Endodermal cell (in vitro differentiated cells): ENCODE results near the gene LRRC3. TPM values are rescaled to one million over a fixed set of nuclear protein-coding genes. Genes with fewer than 3 reads are reported as not detected.

Experiments used
- DNase-seq: peaks from one replicate; pipeline ENCODE4 v3.0.0-alpha.2; 2017
- H3K27ac ChIP-seq: 2 replicates; pipeline ENCODE4 v1.5.1; 2013; ENCODE audit warnings: mild to moderate bottlenecking, low read depth, low read length, moderate library complexity
- H3K27me3 ChIP-seq: 2 replicates; pipeline ENCODE4 v1.6.1; 2013; ENCODE audit warnings: mild to moderate bottlenecking, low read length, moderate library complexity; ENCODE audit not compliant: insufficient read depth, control insufficient read depth, poor library complexity, severe bottlenecking
- H3K36me3 ChIP-seq: 2 replicates; pipeline ENCODE4 v1.7.0; 2013; ENCODE audit warnings: mild to moderate bottlenecking, low read length, moderate library complexity; ENCODE audit not compliant: control insufficient read depth, insufficient read depth
- H3K4me1 ChIP-seq: one replicate; pipeline ENCODE4 v1.7.0; 2013; ENCODE audit warnings: low read length; ENCODE audit not compliant: control insufficient read depth, insufficient read depth
- H3K4me3 ChIP-seq: 2 replicates; pipeline ENCODE4 v1.5.1; 2013; ENCODE audit warnings: mild to moderate bottlenecking, low read length, moderate library complexity
- H3K9ac ChIP-seq: 2 replicates; pipeline ENCODE4 v1.6.1; 2013; ENCODE audit warnings: mild to moderate bottlenecking, low read length, moderate library complexity; ENCODE audit not compliant: poor library complexity, severe bottlenecking; ENCODE audit errors: extremely low read depth
- H3K9me3 ChIP-seq: 2 replicates; pipeline ENCODE4 v1.6.1; 2013; ENCODE audit warnings: mild to moderate bottlenecking, low read length, moderate library complexity; ENCODE audit not compliant: control insufficient read depth
- H3K27ac Mint-ChIP-seq: 2 replicates; pipeline ENCODE4 v1.8.0; 2020; ENCODE audit warnings: mixed read lengths
- H3K27me3 Mint-ChIP-seq: 2 replicates; pipeline ENCODE4 v1.8.0; 2021; ENCODE audit warnings: mild to moderate bottlenecking, mixed read lengths; ENCODE audit not compliant: insufficient read depth
- H3K36me3 Mint-ChIP-seq: 2 replicates; pipeline ENCODE4 v1.8.0; 2020; ENCODE audit warnings: low read depth, mixed read lengths
- H3K4me1 Mint-ChIP-seq: 2 replicates; pipeline ENCODE4 v1.8.0; 2020; ENCODE audit warnings: mixed read lengths
- H3K4me3 Mint-ChIP-seq: 2 replicates; pipeline ENCODE4 v1.8.0; 2020; ENCODE audit warnings: mild to moderate bottlenecking, moderate library complexity, mixed read lengths
- H3K9me3 Mint-ChIP-seq: 2 replicates; pipeline ENCODE4 v1.8.0; 2020; ENCODE audit warnings: mild to moderate bottlenecking, mixed read lengths
- CTCF ChIP-seq: fragments of 200-600 bp; sonication (generic); conservative IDR thresholded peaks from 2 replicates; pipeline ENCODE4 v1.5.0; 2021; ENCODE audit warnings: antibody characterized with exemption, mild to moderate bottlenecking
- WGBS, 2 experiments: methylation state at CpG; one replicate each; pipeline versions ENCODE4 v1.1.5 to v1.1.7; 2013; ENCODE audit warnings: missing lambda C conversion rate in 2 of 2, mixed read lengths in 1 of 2; ENCODE audit not compliant: insufficient coverage in 1 of 2, insufficient read length in 1 of 2; 5-methylcytosine and 5-hydroxymethylcytosine counted together
- total RNA-seq, 2 donors: library from RNA; stranded (reverse); fragmentation: NEBNext Ultra II Directional in 1 of 2; extraction: Animal tissue kit (Norgen Biotek cat#: 25700) in 1 of 2; gene quantifications; 2 replicates in 1 of 2; 3 replicates in 1 of 2; pipeline ENCODE4 v1.2.1, GENCODE V29; 2021

The LRRC3 gene
- total RNA-seq, 2 donors from 2014 or later, result 14.1 to 16.5 TPM

DNA sequence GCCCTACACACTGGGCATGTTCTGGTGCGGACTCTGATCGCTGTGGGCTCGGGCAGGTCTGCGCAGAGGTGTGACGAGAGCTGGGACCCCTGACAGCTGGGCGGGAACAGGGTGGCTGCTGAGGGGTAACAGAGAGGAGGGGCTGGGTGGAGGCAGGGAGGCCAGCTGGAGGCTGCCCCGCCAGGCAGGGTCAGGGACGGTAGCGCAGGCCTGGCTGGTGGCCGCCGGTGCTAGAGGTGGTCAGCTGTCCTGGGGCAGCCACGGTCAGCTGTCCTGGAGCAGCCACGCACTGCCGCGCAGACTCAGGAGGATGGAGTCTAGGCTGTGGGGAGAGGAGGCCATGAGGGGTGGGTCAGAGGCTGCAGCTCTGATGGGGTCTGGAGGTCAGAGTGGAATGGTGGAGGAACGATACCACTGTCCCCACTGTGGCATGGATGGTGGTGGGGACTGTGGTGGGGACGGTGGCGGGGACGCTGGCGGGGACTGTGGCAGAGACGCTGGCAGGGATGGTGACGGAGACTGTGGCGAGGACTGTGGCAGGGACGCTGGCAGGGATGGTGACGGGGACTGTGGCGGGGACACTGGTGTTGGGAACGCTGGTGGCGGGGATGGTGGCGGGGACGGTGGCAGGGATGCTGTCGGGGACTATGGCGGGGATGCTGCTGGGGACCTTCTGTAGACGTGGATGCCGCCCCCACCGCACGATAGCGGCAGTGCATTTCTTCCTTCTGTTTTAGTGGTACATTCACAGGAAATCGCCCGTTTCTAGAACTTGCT lies 21.3 kb upstream of the LRRC3 start:
- no peak for TF ChIP-seq CTCF
- H3K9ac ChIP-seq, result no peak overlapping the region
- no peak overlapping the region for H3K4me3 Mint-ChIP-seq
- H3K4me1 Mint-ChIP-seq, result no peaks in the 10 kb centered on the region
- H3K36me3 ChIP-seq, result no peaks in the 10 kb centered on the region
- 92 to 93% methylated on average over 27 to 39 of the region's 39 CpGs for WGBS, 2 experiments
- H3K4me1 ChIP-seq, result no peaks in the 10 kb centered on the region
- H3K4me3 ChIP-seq, result no peak overlapping the region
- peaks cover 10% of the 10 kb centered on the region for H3K9me3 Mint-ChIP-seq
- peaks cover 6% of the 10 kb centered on the region for H3K9me3 ChIP-seq
- no peaks in the 10 kb centered on the region for H3K27me3 ChIP-seq
- DNase-seq, result peak; percentile 20
- H3K36me3 Mint-ChIP-seq, result no peaks in the 10 kb centered on the region
- H3K27ac ChIP-seq, result no peak overlapping the region
- no peak overlapping the region for H3K27ac Mint-ChIP-seq
- H3K27me3 Mint-ChIP-seq, result no peaks in the 10 kb centered on the region

DNA sequence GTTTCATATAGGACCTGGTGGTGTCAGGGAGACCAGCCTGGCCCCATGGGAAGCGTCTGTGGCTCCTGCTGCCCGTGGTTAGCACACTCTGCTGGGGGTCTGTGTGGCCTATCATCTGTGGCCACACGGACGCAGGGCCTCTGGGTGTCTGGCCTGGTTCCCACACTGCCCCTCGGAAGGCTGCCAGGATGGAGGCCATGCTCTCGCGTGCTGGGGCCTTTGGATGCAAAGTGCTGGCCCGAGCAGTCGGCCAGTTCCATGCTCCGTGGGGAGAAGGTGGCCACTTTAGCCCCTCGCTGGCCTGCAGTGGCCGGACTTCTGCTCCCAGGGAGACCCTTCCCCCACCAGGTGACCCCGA lies 20.8 kb upstream of the LRRC3 start:
- Histone ChIP-seq H3K4me3 (no peak overlapping the region), H3K9ac (no peak overlapping the region), H3K4me1 (no peaks in the 10 kb centered on the region), H3K27ac (no peak overlapping the region), H3K36me3 (no peaks in the 10 kb centered on the region), H3K27me3 (no peaks in the 10 kb centered on the region), H3K9me3 (peaks cover 6% of the 10 kb centered on the region)
- Mint-ChIP-seq H3K36me3 (no peaks in the 10 kb centered on the region), H3K27ac (no peak overlapping the region), H3K4me3 (no peak overlapping the region), H3K9me3 (peaks cover 10% of the 10 kb centered on the region), H3K27me3 (no peaks in the 10 kb centered on the region), H3K4me1 (no peaks in the 10 kb centered on the region)
- peak; percentile 34 for DNase-seq
- 86 to 98% methylated on average over 8 to 13 of the region's 13 CpGs for WGBS, 2 experiments
- TF ChIP-seq CTCF, result no peak

DNA sequence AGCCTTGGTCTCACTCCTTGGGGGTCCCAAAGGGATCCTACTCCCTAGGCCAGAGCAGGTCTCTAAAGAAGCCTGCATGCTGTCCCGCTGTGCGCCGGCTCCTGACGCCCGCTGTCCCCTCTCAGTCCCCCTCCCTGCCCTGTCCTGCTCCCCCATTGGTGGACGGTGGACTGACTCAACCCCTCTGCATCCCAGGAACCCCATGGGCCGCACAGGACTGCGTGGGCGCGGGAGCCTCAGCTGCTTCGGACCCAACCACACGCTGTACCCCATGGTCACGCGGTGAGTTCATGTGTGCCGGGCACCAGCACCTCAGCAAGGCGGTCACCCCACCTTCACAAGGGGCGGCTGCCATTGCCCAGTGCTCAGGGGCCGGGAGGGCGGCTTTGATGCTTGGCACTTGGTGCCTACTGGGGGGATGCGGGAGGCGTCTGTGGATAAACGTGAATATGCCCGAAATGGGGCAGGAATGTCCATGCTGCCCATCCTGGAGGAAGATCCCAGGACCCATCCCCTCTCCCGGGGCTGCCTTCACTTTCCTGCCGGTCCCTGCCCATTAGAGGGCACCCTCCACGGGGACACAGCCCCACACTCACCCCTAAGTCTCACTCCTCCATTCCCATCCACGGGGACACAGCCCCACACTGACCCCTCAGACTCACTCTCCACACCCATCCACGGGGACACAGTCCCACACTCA lies 20.2 kb upstream of the LRRC3 start:
- 92 to 99% methylated on average over 17 to 28 of the region's 28 CpGs for WGBS, 2 experiments
- Histone ChIP-seq H3K9ac (no peak overlapping the region), H3K27ac (no peak overlapping the region), H3K36me3 (no peaks in the 10 kb centered on the region), H3K27me3 (no peaks in the 10 kb centered on the region), H3K4me3 (no peak overlapping the region), H3K4me1 (no peaks in the 10 kb centered on the region), H3K9me3 (peaks cover 2% of the 10 kb centered on the region)
- Mint-ChIP-seq H3K4me3 (no peak overlapping the region), H3K36me3 (no peaks in the 10 kb centered on the region), H3K27ac (no peak overlapping the region), H3K9me3 (peaks cover 5% of the 10 kb centered on the region), H3K4me1 (no peaks in the 10 kb centered on the region), H3K27me3 (no peaks in the 10 kb centered on the region)
- peak; percentile 33 for DNase-seq
- TF ChIP-seq CTCF, result no peak
